Activated CD4-positive, alpha-beta T cell treated with anti-CD3 and anti-CD28 coated beads, Interleukin-2, amount 10 ng/mL, durations not matched to agents 7 days and 5 days (primary cell): Measurements from ENCODE around the gene FGD6. TPM values are rescaled to one million over a fixed set of nuclear protein-coding genes. Genes with fewer than 3 reads are reported as not detected.
A peak's percentile ranks its signal among the peaks of the same experiment; 100 is the strongest.

Experiments used
- CTCF ChIA-PET: fragments of 350-600 bp; sonication (Branson Sonifier 250); formaldehyde crosslinking; loops from one replicate; lab custom pipeline; 2021; ENCODE audit warnings: antibody characterized with exemption; lab: Charles Lee
- POLR2A ChIA-PET: fragments of 350-600 bp; sonication (Branson Sonifier 250); formaldehyde crosslinking; loops from one replicate; lab custom pipeline; 2021; ENCODE audit warnings: antibody characterized with exemption; lab: Charles Lee
- DNase-seq: peaks from one replicate; pipeline ENCODE4 v3.0.0-alpha.2; 2020
- H3K27ac Mint-ChIP-seq: one replicate; pipeline ENCODE4 v1.8.0; 2021; ENCODE audit warnings: mild to moderate bottlenecking, moderate library complexity, mixed read lengths
- H3K27me3 Mint-ChIP-seq: one replicate; pipeline ENCODE4 v1.8.0; 2021; ENCODE audit warnings: mixed read lengths
- H3K36me3 Mint-ChIP-seq: one replicate; pipeline ENCODE4 v1.8.0; 2021; ENCODE audit warnings: low read depth, mixed read lengths
- H3K4me1 Mint-ChIP-seq: one replicate; pipeline ENCODE4 v1.8.0; 2021; ENCODE audit warnings: mixed read lengths
- H3K4me3 Mint-ChIP-seq: one replicate; pipeline ENCODE4 v1.8.0; 2021; ENCODE audit warnings: mild to moderate bottlenecking, moderate library complexity, mixed read lengths
- H3K9me3 Mint-ChIP-seq: one replicate; pipeline ENCODE4 v1.8.0; 2021; ENCODE audit warnings: mixed read lengths
- total RNA-seq, 2 experiments: library from RNA; stranded (reverse); gene quantifications; one replicate each; pipeline ENCODE4 v1.2.3, GENCODE V29; 2021

Gene FGD6
- total RNA-seq, 2 experiments from 2014 or later, result 0.56 to 0.69 TPM

- Mint-ChIP-seq H3K4me3 (no peak overlapping the region), H3K9me3 (no peaks in the 10 kb centered on the region), H3K4me1 (peaks cover 10% of the 10 kb centered on the region), H3K27me3 (no peaks in the 10 kb centered on the region), H3K27ac (no peak overlapping the region), H3K36me3 (no peaks in the 10 kb centered on the region)
- CTCF ChIA-PET, result interaction anchor here (0.9 kb wide), 2 partner anchors 14 to 27 kb away, joined by 4 read pairs; no protein-coding TSS in a partner anchor
- POLR2A ChIA-PET, result interaction anchor here (0.6 kb wide), 1 partner anchor 538 kb away, joined by 3 read pairs; no protein-coding TSS in a partner anchor
- DNase-seq, result no peak
These were observed 139.9 kb downstream of the FGD6 start for GRCh38 chr12:95077341-95077740.

GRCh38 chr12:95074766-95075165 lies 142.5 kb downstream of the FGD6 start:
- no peak overlapping the region for H3K4me3 Mint-ChIP-seq
- ChIA-PET POLR2A (no interaction called here), CTCF (no interaction called here)
- DNase-seq, result no peak
- H3K36me3 Mint-ChIP-seq, result peaks cover 1% of the 10 kb centered on the region
- H3K27ac Mint-ChIP-seq, result no peak overlapping the region
- H3K27me3 Mint-ChIP-seq, result no peaks in the 10 kb centered on the region
- no peaks in the 10 kb centered on the region for H3K9me3 Mint-ChIP-seq
- H3K4me1 Mint-ChIP-seq, result peaks cover 17% of the 10 kb centered on the region

- DNase-seq, result no peak
- H3K27me3 Mint-ChIP-seq, result no peaks in the 10 kb centered on the region
- ChIA-PET CTCF (interaction anchor here (0.6 to 1.8 kb wide), 15 partner anchors 11 to 999 kb away, joined by 3 to 9 read pairs (median 4); no protein-coding TSS in a partner anchor), POLR2A (interaction anchor here (1.5 kb wide), 1 partner anchor 143 kb away, joined by 6 read pairs; the partner anchor contains the start of genes FGD6 and VEZT)
- H3K36me3 Mint-ChIP-seq, result peaks cover 4% of the 10 kb centered on the region
- H3K4me3 Mint-ChIP-seq, result peak overlapping the region; percentile 86
- peaks cover 22% of the 10 kb centered on the region for H3K4me1 Mint-ChIP-seq
- peak overlapping the region; percentile 92 for H3K27ac Mint-ChIP-seq
- H3K9me3 Mint-ChIP-seq, result no peaks in the 10 kb centered on the region
These were observed 143.4 kb downstream of the FGD6 start for GRCh38 chr12:95073698-95074520.

- ChIA-PET CTCF (interaction anchor here (0.5 to 1.8 kb wide), 18 partner anchors 10 to 1000 kb away, joined by 3 to 9 read pairs (median 4); no protein-coding TSS in a partner anchor), POLR2A (interaction anchor here (1.5 kb wide), 1 partner anchor 144 kb away, joined by 6 read pairs; the partner anchor contains the start of genes FGD6 and VEZT)
- H3K36me3 Mint-ChIP-seq, result peaks cover 5% of the 10 kb centered on the region
- peaks cover 22% of the 10 kb centered on the region for H3K4me1 Mint-ChIP-seq
- peak within 1 kb of the TSS; percentile 86 for H3K4me3 Mint-ChIP-seq
- no peaks in the 10 kb centered on the region for H3K27me3 Mint-ChIP-seq
- DNase-seq, result peak; percentile 95
- peak within 1 kb of the TSS; percentile 92 for H3K27ac Mint-ChIP-seq
- H3K9me3 Mint-ChIP-seq, result no peaks in the 10 kb centered on the region
These were observed 144.2 kb downstream of the FGD6 start, which contains the start of gene NR2C1 for GRCh38 chr12:95072900-95073697. Gene NR2C1, minus strand, starts transcription at chr12:95073618. Its CDS starts 6,234 bp downstream, at chr12:95067384.

- no peak for DNase-seq
- Mint-ChIP-seq H3K4me1 (peaks cover 22% of the 10 kb centered on the region), H3K36me3 (peaks cover 14% of the 10 kb centered on the region), H3K27me3 (no peaks in the 10 kb centered on the region), H3K9me3 (no peaks in the 10 kb centered on the region), H3K27ac (no peak overlapping the region), H3K4me3 (no peak overlapping the region)
- ChIA-PET POLR2A (no interaction called here), CTCF (no interaction called here)
These were observed 146.9 kb downstream of the FGD6 start for GRCh38 chr12:95070378-95070777.

- CTCF ChIA-PET, result no interaction called here
- H3K27ac Mint-ChIP-seq, result no peak overlapping the region
- H3K9me3 Mint-ChIP-seq, result no peaks in the 10 kb centered on the region
- H3K27me3 Mint-ChIP-seq, result no peaks in the 10 kb centered on the region
- peaks cover 29% of the 10 kb centered on the region for H3K36me3 Mint-ChIP-seq
- POLR2A ChIA-PET, result no interaction called here
- DNase-seq, result no peak
- peaks cover 9% of the 10 kb centered on the region for H3K4me1 Mint-ChIP-seq
- no peak overlapping the region for H3K4me3 Mint-ChIP-seq
These were observed 151.0 kb downstream of the FGD6 start for GRCh38 chr12:95066091-95066855.

- Mint-ChIP-seq H3K4me3 (no peak overlapping the region), H3K27ac (no peak overlapping the region), H3K4me1 (no peaks in the 10 kb centered on the region), H3K27me3 (no peaks in the 10 kb centered on the region), H3K36me3 (peaks cover 26% of the 10 kb centered on the region), H3K9me3 (no peaks in the 10 kb centered on the region)
- ChIA-PET CTCF (interaction anchor here (1.0 kb wide), 1 partner anchor 18 kb away, joined by 3 read pairs; no protein-coding TSS in a partner anchor), POLR2A (no interaction called here)
- no peak for DNase-seq
These were observed 156.3 kb downstream of the FGD6 start for GRCh38 chr12:95060951-95061350.

- H3K4me1 Mint-ChIP-seq, result no peaks in the 10 kb centered on the region
- no peaks in the 10 kb centered on the region for H3K9me3 Mint-ChIP-seq
- POLR2A ChIA-PET, result no interaction called here
- CTCF ChIA-PET, result interaction anchor here (0.5 to 1.2 kb wide), 3 partner anchors 8 to 1536 kb away, joined by 3 to 9 read pairs (median 4); partner anchors contain the start of gene NR2C1
- H3K27ac Mint-ChIP-seq, result no peak overlapping the region
- no peaks in the 10 kb centered on the region for H3K27me3 Mint-ChIP-seq
- H3K36me3 Mint-ChIP-seq, result peaks cover 26% of the 10 kb centered on the region
- no peak overlapping the region for H3K4me3 Mint-ChIP-seq
- no peak for DNase-seq
These were observed 157.3 kb downstream of the FGD6 start for GRCh38 chr12:95059984-95060383.

GRCh38 chr12:95057424-95057823 lies 159.8 kb downstream of the FGD6 start:
- DNase-seq, result no peak
- peaks cover 16% of the 10 kb centered on the region for H3K36me3 Mint-ChIP-seq
- H3K27me3 Mint-ChIP-seq, result no peaks in the 10 kb centered on the region
- no peaks in the 10 kb centered on the region for H3K9me3 Mint-ChIP-seq
- POLR2A ChIA-PET, result no interaction called here
- CTCF ChIA-PET, result interaction anchor here (0.5 to 0.6 kb wide), 2 partner anchors 23 to 477 kb away, joined by 3 read pairs; no protein-coding TSS in a partner anchor
- no peak overlapping the region for H3K4me3 Mint-ChIP-seq
- no peaks in the 10 kb centered on the region for H3K4me1 Mint-ChIP-seq
- H3K27ac Mint-ChIP-seq, result no peak overlapping the region

- Mint-ChIP-seq H3K27me3 (no peaks in the 10 kb centered on the region), H3K36me3 (peaks cover 11% of the 10 kb centered on the region), H3K4me1 (no peaks in the 10 kb centered on the region), H3K4me3 (no peak overlapping the region), H3K9me3 (no peaks in the 10 kb centered on the region), H3K27ac (no peak overlapping the region)
- POLR2A ChIA-PET, result no interaction called here
- no peak for DNase-seq
- CTCF ChIA-PET, result interaction anchor here (0.9 kb wide), 1 partner anchor 11 kb away, joined by 3 read pairs; no protein-coding TSS in a partner anchor
These were observed 162.2 kb downstream of the FGD6 start for GRCh38 chr12:95055057-95055456.

- CTCF ChIA-PET, result no interaction called here
- no peaks in the 10 kb centered on the region for H3K9me3 Mint-ChIP-seq
- H3K27me3 Mint-ChIP-seq, result no peaks in the 10 kb centered on the region
- H3K4me3 Mint-ChIP-seq, result no peak overlapping the region
- DNase-seq, result no peak
- POLR2A ChIA-PET, result interaction anchor here (0.6 to 0.7 kb wide), 2 partner anchors 33 to 791 kb away, joined by 3 to 4 read pairs; no protein-coding TSS in a partner anchor
- H3K4me1 Mint-ChIP-seq, result no peaks in the 10 kb centered on the region
- H3K36me3 Mint-ChIP-seq, result peaks cover 12% of the 10 kb centered on the region
- H3K27ac Mint-ChIP-seq, result no peak overlapping the region
These were observed 163.1 kb downstream of the FGD6 start for GRCh38 chr12:95054206-95054605.

- Mint-ChIP-seq H3K4me3 (no peak overlapping the region), H3K4me1 (no peaks in the 10 kb centered on the region), H3K27ac (no peak overlapping the region), H3K27me3 (no peaks in the 10 kb centered on the region), H3K9me3 (no peaks in the 10 kb centered on the region), H3K36me3 (peaks cover 21% of the 10 kb centered on the region)
- CTCF ChIA-PET, result interaction anchor here (0.6 kb wide), 1 partner anchor 342 kb away, joined by 3 read pairs; no protein-coding TSS in a partner anchor
- DNase-seq, result no peak
- POLR2A ChIA-PET, result no interaction called here
These were observed 166.0 kb downstream of the FGD6 start for GRCh38 chr12:95051241-95051640.
